Erythroblast (primary cell): ENCODE measurements around the gene F2RL2.

Source experiments
- GATA1 ChIP-seq: IDR thresholded peaks from 2 replicates; pipeline ENCODE4 v1.6.1; 2011; ENCODE audit warnings: low read depth, mild to moderate bottlenecking, control low read depth, low read length, moderate library complexity
- POLR2A ChIP-seq: IDR thresholded peaks from 2 replicates; pipeline ENCODE4 v1.6.1; 2011; ENCODE audit warnings: mild to moderate bottlenecking, low read length

GRCh38 chr5:76612942-76613341 is 10.3 kb downstream of the F2RL2 start:
- TF ChIP-seq POLR2A (no peak), GATA1 (no peak)
